ENCODE measurements around the gene RBFOX2.
"Not testable (repeated sequence)": the region's sequence is repeated elsewhere in the genome, so short reads cannot be mapped to it uniquely, and the experiment has no call there.

The RBFOX2 gene

GRCh38 chr22:35811670-35812069 is 217.0 kb downstream of the RBFOX2 start:
- Histone ChIP-seq H3K36me3 (ENCODE audit: control insufficient read depth, insufficient read depth, low read length) (no peaks in the 10 kb centered on the region), H3K4me2 (ENCODE audit: low read length) (no peak overlapping the region), H3K4me3 (ENCODE audit: low read depth, low read length) (no peak overlapping the region), H3K27me3 (ENCODE audit: control insufficient read depth, insufficient read depth, low read length) (no peaks in the 10 kb centered on the region), H3K27ac (no peak overlapping the region), H2AFZ (no peak overlapping the region), H3K9me3 (ENCODE audit: control insufficient read depth, low read length) (no peaks in the 10 kb centered on the region), H3K4me1 (no peaks in the 10 kb centered on the region), H3K79me2 (peaks cover 12% of the 10 kb centered on the region), H3K9ac (no peak overlapping the region)
- TF ChIP-seq, protein P1, sequence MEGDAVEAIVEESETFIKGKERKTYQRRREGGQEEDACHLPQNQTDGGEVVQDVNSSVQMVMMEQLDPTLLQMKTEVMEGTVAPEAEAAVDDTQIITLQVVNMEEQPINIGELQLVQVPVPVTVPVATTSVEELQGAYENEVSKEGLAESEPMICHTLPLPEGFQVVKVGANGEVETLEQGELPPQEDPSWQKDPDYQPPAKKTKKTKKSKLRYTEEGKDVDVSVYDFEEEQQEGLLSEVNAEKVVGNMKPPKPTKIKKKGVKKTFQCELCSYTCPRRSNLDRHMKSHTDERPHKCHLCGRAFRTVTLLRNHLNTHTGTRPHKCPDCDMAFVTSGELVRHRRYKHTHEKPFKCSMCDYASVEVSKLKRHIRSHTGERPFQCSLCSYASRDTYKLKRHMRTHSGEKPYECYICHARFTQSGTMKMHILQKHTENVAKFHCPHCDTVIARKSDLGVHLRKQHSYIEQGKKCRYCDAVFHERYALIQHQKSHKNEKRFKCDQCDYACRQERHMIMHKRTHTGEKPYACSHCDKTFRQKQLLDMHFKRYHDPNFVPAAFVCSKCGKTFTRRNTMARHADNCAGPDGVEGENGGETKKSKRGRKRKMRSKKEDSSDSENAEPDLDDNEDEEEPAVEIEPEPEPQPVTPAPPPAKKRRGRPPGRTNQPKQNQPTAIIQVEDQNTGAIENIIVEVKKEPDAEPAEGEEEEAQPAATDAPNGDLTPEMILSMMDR (IDR thresholded peaks at IDR 0.05), result no peak

GRCh38 chr22:35809816-35810215 is 218.8 kb downstream of the RBFOX2 start:
- no peak overlapping the region for H3K4me3 ChIP-seq (ENCODE audit: low read depth, low read length)
- H3K4me2 ChIP-seq (ENCODE audit: low read length), result no peak overlapping the region
- H2AFZ ChIP-seq, result no peak overlapping the region
- peaks cover 15% of the 10 kb centered on the region for H3K79me2 ChIP-seq
- H3K9me3 ChIP-seq (ENCODE audit: control insufficient read depth, low read length), result no peaks in the 10 kb centered on the region
- no peaks in the 10 kb centered on the region for H3K4me1 ChIP-seq
- H3K27ac ChIP-seq, result no peak overlapping the region
- H3K36me3 ChIP-seq (ENCODE audit: control insufficient read depth, insufficient read depth, low read length), result no peaks in the 10 kb centered on the region
- H3K9ac ChIP-seq, result no peak overlapping the region
- H3K27me3 ChIP-seq (ENCODE audit: control insufficient read depth, insufficient read depth, low read length), result no peaks in the 10 kb centered on the region
- TF ChIP-seq, protein P1 (IDR thresholded peaks at IDR 0.05), result no peak

DNA sequence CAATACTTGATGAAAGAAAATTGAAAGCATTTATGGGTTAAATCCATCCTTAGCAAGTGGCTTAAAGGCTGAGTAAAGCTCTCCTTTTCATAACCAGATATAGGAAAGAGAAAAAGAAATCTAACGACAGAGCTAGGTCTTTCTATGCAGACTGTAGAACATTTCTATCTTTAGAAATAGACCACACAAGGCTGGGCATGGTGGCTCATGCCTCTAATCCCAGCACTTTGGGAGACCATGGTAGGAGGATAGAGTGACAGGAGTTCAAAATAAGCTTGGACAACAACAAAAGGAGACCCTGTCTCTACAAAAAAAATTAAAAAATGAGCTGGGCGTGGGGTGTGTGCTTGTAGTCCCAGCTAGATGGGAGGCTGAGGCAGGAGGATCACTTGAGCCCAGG is 220.2 kb downstream of the RBFOX2 start:
- no peaks in the 10 kb centered on the region for H3K4me1 ChIP-seq
- no peaks in the 10 kb centered on the region for H3K36me3 ChIP-seq (ENCODE audit: control insufficient read depth, insufficient read depth, low read length)
- TF ChIP-seq, protein P1 (IDR thresholded peaks at IDR 0.05), result no peak
- no peak overlapping the region for H3K9ac ChIP-seq
- H3K79me2 ChIP-seq, result peaks cover 16% of the 10 kb centered on the region
- no peaks in the 10 kb centered on the region for H3K9me3 ChIP-seq (ENCODE audit: control insufficient read depth, low read length)
- no peaks in the 10 kb centered on the region for H3K27me3 ChIP-seq (ENCODE audit: control insufficient read depth, insufficient read depth, low read length)
- H3K4me2 ChIP-seq (ENCODE audit: low read length), result no peak overlapping the region
- no peak overlapping the region for H3K4me3 ChIP-seq (ENCODE audit: low read depth, low read length)
- H2AFZ ChIP-seq, result no peak overlapping the region
- H3K27ac ChIP-seq, result no peak overlapping the region

- not testable (repeated sequence) for H3K4me1 ChIP-seq; H3K9ac ChIP-seq; H3K27me3 ChIP-seq (ENCODE audit: control insufficient read depth, insufficient read depth, low read length); H3K9me3 ChIP-seq (ENCODE audit: control insufficient read depth, low read length); H3K4me2 ChIP-seq (ENCODE audit: low read length); H2AFZ ChIP-seq; H3K4me3 ChIP-seq (ENCODE audit: low read depth, low read length); H3K36me3 ChIP-seq (ENCODE audit: control insufficient read depth, insufficient read depth, low read length); H3K27ac ChIP-seq
- H3K79me2 ChIP-seq, result peaks cover 17% of the 10 kb centered on the region
Measured at GRCh38 chr22:35806668-35807067, 222.0 kb downstream of the RBFOX2 start.

DNA sequence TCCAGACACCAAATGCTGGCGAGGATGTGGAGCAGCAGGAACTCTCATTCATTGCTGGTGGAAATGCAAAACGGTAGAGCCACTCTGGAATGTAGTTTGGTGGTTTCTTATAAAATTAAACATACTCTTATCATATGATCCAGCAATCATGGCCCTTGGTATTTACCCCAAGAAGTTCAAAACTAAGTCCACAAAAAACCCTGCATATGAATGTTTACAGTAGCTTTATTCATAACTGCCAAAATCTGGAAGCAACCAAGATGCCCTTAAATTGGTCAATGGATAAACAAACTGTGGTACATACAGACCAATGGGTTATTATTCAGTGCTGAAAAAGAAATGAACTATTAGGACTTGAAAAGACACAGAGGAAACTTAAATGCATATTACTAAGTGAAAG is 223.2 kb downstream of the RBFOX2 start:
- Histone ChIP-seq H3K4me3 (ENCODE audit: low read depth, low read length) (no peak overlapping the region), H3K27me3 (ENCODE audit: control insufficient read depth, insufficient read depth, low read length) (no peaks in the 10 kb centered on the region), H3K79me2 (peaks cover 14% of the 10 kb centered on the region), H3K9me3 (ENCODE audit: control insufficient read depth, low read length) (no peaks in the 10 kb centered on the region), H3K4me1 (no peaks in the 10 kb centered on the region), H2AFZ (no peak overlapping the region), H3K9ac (no peak overlapping the region), H3K27ac (no peak overlapping the region), H3K4me2 (ENCODE audit: low read length) (no peak overlapping the region), H3K36me3 (ENCODE audit: control insufficient read depth, insufficient read depth, low read length) (no peaks in the 10 kb centered on the region)
- TF ChIP-seq, protein P1 (IDR thresholded peaks at IDR 0.05), result no peak
